ENCODE results near the gene PLCL1. TPM values are rescaled to one million over a fixed set of nuclear protein-coding genes. Genes with fewer than 3 reads are reported as not detected.

The PLCL1 gene
- total and polyA plus RNA-seq, 2 donors (not counting 3 experiments of a cell fraction or from before 2014, with no cell fraction given): 0.79 to 3.4 TPM

- BruUV-seq (replicated peaks): no TSS peak
- dilution Hi-C loops (cut with MboI; ENCODE audit: extremely low pct_ligation_motif_present, low sequenced_read_pairs): no loop called here
- H3K4me2 ChIP-seq (ENCODE audit: insufficient read depth, low read length): no peak overlapping the region
- H3K4me3 ChIP-seq (replicated peaks in 1 of 3; ENCODE audit: insufficient read depth in 1 of 3, low read depth in 1 of 3, low read length in 3 of 3): no peak overlapping the region
- H3K4me1 ChIP-seq (ENCODE audit: control insufficient read depth, extremely low read depth, insufficient read depth, low read length): peaks cover 21% of the 10 kb centered on the region
- no peak overlapping the region for H3K27ac ChIP-seq (ENCODE audit: insufficient read depth, low read depth, low read length)
- no peaks in the 10 kb centered on the region for H3K79me2 ChIP-seq (ENCODE audit: control insufficient read depth, insufficient read depth, low read length)
- ChIA-PET CTCF (no interaction called here), POLR2A (no interaction called here)
- no peak for TF ChIP-seq GATA2 (IDR thresholded peaks at IDR 0.05; ENCODE audit: insufficient read depth, insufficient read length, low read depth, low read length)
- TF ChIP-seq POLR2AphosphoS5 (IDR thresholded peaks at IDR 0.05; ENCODE audit: insufficient read depth, low read depth, low read length): no peak
- TF ChIP-seq MAX (IDR thresholded peaks at IDR 0.05; ENCODE audit: insufficient read depth, insufficient read length): no peak
- no peak for TF ChIP-seq FOS (IDR thresholded peaks at IDR 0.05; ENCODE audit: borderline replicate concordance, insufficient read depth, low read length)
- no peak for TF ChIP-seq POLR2A (IDR thresholded peaks at IDR 0.05; ENCODE audit: low read depth, low read length)
- TF ChIP-seq CTCF (IDR thresholded peaks at IDR 0.05; ENCODE audit: extremely low read depth in 1 of 2, insufficient read depth in 1 of 2, low read depth in 1 of 2, low read length in 2 of 2): no peak
- TF ChIP-seq MYC (IDR thresholded peaks at IDR 0.05; ENCODE audit: low read depth, low read length): no peak
- TF ChIP-seq EZH2 (IDR thresholded peaks at IDR 0.05; ENCODE audit: borderline replicate concordance, low read depth, low read length, severe bottlenecking): no peak
- TF ChIP-seq JUN (IDR thresholded peaks at IDR 0.05; ENCODE audit: borderline replicate concordance, insufficient read depth, insufficient read length, low read depth): no peak
- FAIRE-seq: no peak
- intact Hi-C loops (cut with micrococcal nuclease): loop anchor here (2.0 to 5.0 kb wide), 2 partner anchors 123 to 189 kb away; partner anchors contain the start of gene PLCL1
- H3K9me3 ChIP-seq (replicated peaks; ENCODE audit: control insufficient read depth, insufficient read depth, low read length): no peaks in the 10 kb centered on the region
- no peaks in the 10 kb centered on the region for H3K9me1 ChIP-seq (replicated peaks; ENCODE audit: control insufficient read depth, extremely low read depth, insufficient read depth, low read length)
- no peak overlapping the region for H3K9ac ChIP-seq (replicated peaks; ENCODE audit: extremely low read depth, insufficient read depth, low read length)
- H4K20me1 ChIP-seq (replicated peaks; ENCODE audit: control insufficient read depth, extremely low read depth, insufficient read depth, low read length): no peaks in the 10 kb centered on the region
- H3K36me3 ChIP-seq (ENCODE audit: control insufficient read depth in 2 of 2, extremely low read depth in 1 of 2, insufficient read depth in 2 of 2, low read length in 2 of 2): no peaks in the 10 kb centered on the region
- H3K27me3 ChIP-seq (ENCODE audit: control insufficient read depth in 2 of 2, insufficient read depth in 2 of 2, low read length in 2 of 2): no peaks in the 10 kb centered on the region
- DNase-seq (ENCODE audit: low read depth, low spot score): no peak
- no peak overlapping the region for H2AFZ ChIP-seq (ENCODE audit: low read depth, low read length)
Measured at GRCh38 chr2:197927994-197928393, 123.6 kb downstream of the PLCL1 start.
